ENCODE measurements around the gene ANO10. TPM values are rescaled to one million over a fixed set of nuclear protein-coding genes. Genes with fewer than 3 reads are reported as not detected.
"Not testable (repeated sequence)": the region's sequence is repeated elsewhere in the genome, so short reads cannot be mapped to it uniquely, and the experiment has no call there.

The ANO10 gene
- polyA plus RNA-seq, 1 donor from 2014 or later: 11.1 TPM

GRCh38 chr3:43597961-43598360 is 23.9 kb downstream of the ANO10 start:
- Histone ChIP-seq H3K27ac (ENCODE audit: low read length) (no peak overlapping the region), H3K9ac (ENCODE audit: low read length) (no peak overlapping the region), H2AFZ (ENCODE audit: low read depth, low read length) (no peak overlapping the region), H3K36me3 (ENCODE audit: insufficient read depth, low read length) (no peaks in the 10 kb centered on the region), H4K20me1 (ENCODE audit: insufficient read depth) (no peaks in the 10 kb centered on the region), H3K4me2 (ENCODE audit: low read length) (no peak overlapping the region), H3K79me2 (replicated peaks; ENCODE audit: insufficient read depth, low read length) (no peaks in the 10 kb centered on the region), H3K4me3 (ENCODE audit: low read length) (no peak overlapping the region), H3K27me3 (ENCODE audit: insufficient read depth, low read depth, low read length) (no peaks in the 10 kb centered on the region), H3F3A (ENCODE audit: insufficient read depth, low read length, poor library complexity, severe bottlenecking) (no peaks in the 10 kb centered on the region), H3K9me2 (ENCODE audit: insufficient read depth, low read length) (no peaks in the 10 kb centered on the region), H3K9me3 (ENCODE audit: low read length) (no peaks in the 10 kb centered on the region)
- no peak for TF ChIP-seq TAF1 (IDR thresholded peaks at IDR 0.05; ENCODE audit: low read depth)
- no peak for TF ChIP-seq POLR2AphosphoS5 (IDR thresholded peaks at IDR 0.05)
- TF ChIP-seq RAD21 (conservative IDR thresholded peaks at IDR 0.05): no peak
- TF ChIP-seq MXI1 (conservative IDR thresholded peaks at IDR 0.05; ENCODE audit: poor library complexity, severe bottlenecking): no peak
- TF ChIP-seq, protein P1, sequence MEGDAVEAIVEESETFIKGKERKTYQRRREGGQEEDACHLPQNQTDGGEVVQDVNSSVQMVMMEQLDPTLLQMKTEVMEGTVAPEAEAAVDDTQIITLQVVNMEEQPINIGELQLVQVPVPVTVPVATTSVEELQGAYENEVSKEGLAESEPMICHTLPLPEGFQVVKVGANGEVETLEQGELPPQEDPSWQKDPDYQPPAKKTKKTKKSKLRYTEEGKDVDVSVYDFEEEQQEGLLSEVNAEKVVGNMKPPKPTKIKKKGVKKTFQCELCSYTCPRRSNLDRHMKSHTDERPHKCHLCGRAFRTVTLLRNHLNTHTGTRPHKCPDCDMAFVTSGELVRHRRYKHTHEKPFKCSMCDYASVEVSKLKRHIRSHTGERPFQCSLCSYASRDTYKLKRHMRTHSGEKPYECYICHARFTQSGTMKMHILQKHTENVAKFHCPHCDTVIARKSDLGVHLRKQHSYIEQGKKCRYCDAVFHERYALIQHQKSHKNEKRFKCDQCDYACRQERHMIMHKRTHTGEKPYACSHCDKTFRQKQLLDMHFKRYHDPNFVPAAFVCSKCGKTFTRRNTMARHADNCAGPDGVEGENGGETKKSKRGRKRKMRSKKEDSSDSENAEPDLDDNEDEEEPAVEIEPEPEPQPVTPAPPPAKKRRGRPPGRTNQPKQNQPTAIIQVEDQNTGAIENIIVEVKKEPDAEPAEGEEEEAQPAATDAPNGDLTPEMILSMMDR (IDR thresholded peaks at IDR 0.05; ENCODE audit: poor library complexity, severe bottlenecking): no peak
- no peak for TF ChIP-seq EZH2 (IDR thresholded peaks at IDR 0.05; ENCODE audit: borderline replicate concordance, insufficient read depth, low read length, poor library complexity, severe bottlenecking)
- no peak for TF ChIP-seq SMC3 (conservative IDR thresholded peaks at IDR 0.05; ENCODE audit: poor library complexity)
- TF ChIP-seq, protein P2, sequence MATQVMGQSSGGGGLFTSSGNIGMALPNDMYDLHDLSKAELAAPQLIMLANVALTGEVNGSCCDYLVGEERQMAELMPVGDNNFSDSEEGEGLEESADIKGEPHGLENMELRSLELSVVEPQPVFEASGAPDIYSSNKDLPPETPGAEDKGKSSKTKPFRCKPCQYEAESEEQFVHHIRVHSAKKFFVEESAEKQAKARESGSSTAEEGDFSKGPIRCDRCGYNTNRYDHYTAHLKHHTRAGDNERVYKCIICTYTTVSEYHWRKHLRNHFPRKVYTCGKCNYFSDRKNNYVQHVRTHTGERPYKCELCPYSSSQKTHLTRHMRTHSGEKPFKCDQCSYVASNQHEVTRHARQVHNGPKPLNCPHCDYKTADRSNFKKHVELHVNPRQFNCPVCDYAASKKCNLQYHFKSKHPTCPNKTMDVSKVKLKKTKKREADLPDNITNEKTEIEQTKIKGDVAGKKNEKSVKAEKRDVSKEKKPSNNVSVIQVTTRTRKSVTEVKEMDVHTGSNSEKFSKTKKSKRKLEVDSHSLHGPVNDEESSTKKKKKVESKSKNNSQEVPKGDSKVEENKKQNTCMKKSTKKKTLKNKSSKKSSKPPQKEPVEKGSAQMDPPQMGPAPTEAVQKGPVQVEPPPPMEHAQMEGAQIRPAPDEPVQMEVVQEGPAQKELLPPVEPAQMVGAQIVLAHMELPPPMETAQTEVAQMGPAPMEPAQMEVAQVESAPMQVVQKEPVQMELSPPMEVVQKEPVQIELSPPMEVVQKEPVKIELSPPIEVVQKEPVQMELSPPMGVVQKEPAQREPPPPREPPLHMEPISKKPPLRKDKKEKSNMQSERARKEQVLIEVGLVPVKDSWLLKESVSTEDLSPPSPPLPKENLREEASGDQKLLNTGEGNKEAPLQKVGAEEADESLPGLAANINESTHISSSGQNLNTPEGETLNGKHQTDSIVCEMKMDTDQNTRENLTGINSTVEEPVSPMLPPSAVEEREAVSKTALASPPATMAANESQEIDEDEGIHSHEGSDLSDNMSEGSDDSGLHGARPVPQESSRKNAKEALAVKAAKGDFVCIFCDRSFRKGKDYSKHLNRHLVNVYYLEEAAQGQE (IDR thresholded peaks at IDR 0.05; ENCODE audit: borderline replicate concordance): no peak
- TF ChIP-seq EP300 (conservative IDR thresholded peaks at IDR 0.05; ENCODE audit: poor library complexity, severe bottlenecking): no peak

DNA sequence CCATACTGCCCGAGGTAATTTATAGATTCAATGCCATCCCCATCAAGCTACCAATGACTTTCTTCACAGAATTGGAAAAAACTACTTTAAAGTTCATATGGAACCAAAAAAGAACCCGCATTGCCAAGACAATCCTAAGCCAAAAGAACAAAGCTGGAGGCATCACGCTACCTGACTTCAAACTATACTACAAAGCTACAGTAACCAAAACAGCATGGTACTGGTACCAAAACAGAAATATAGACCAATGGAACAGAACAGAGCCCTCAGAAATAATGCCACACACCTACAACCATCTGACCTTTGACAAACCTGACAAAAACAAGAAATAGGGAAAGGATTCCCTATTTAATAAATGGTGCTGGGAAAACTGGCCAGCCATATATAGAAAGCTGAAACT is 25.6 kb downstream of the ANO10 start:
- not testable (repeated sequence) for H3K79me2 ChIP-seq (replicated peaks; ENCODE audit: insufficient read depth, low read length); H3K4me2 ChIP-seq (ENCODE audit: low read length); H3K4me3 ChIP-seq (ENCODE audit: low read length); H3F3A ChIP-seq (ENCODE audit: insufficient read depth, low read length, poor library complexity, severe bottlenecking); H3K36me3 ChIP-seq (ENCODE audit: insufficient read depth, low read length); H4K20me1 ChIP-seq (ENCODE audit: insufficient read depth); H3K9me3 ChIP-seq (ENCODE audit: low read length); H3K27me3 ChIP-seq (ENCODE audit: insufficient read depth, low read depth, low read length); H2AFZ ChIP-seq (ENCODE audit: low read depth, low read length); H3K27ac ChIP-seq (ENCODE audit: low read length); H3K9ac ChIP-seq (ENCODE audit: low read length); H3K9me2 ChIP-seq (ENCODE audit: insufficient read depth, low read length)

GRCh38 chr3:43595280-43595679 is 26.5 kb downstream of the ANO10 start:
- H3K4me3 ChIP-seq (ENCODE audit: low read length); H4K20me1 ChIP-seq (ENCODE audit: insufficient read depth); H3F3A ChIP-seq (ENCODE audit: insufficient read depth, low read length, poor library complexity, severe bottlenecking); H3K36me3 ChIP-seq (ENCODE audit: insufficient read depth, low read length); H3K27ac ChIP-seq (ENCODE audit: low read length); H3K9me3 ChIP-seq (ENCODE audit: low read length); H3K9me2 ChIP-seq (ENCODE audit: insufficient read depth, low read length); H2AFZ ChIP-seq (ENCODE audit: low read depth, low read length); H3K27me3 ChIP-seq (ENCODE audit: insufficient read depth, low read depth, low read length); H3K4me2 ChIP-seq (ENCODE audit: low read length); H3K9ac ChIP-seq (ENCODE audit: low read length); H3K79me2 ChIP-seq (replicated peaks; ENCODE audit: insufficient read depth, low read length): not testable (repeated sequence)

- not testable (repeated sequence) for H3K27me3 ChIP-seq (ENCODE audit: insufficient read depth, low read depth, low read length); H3F3A ChIP-seq (ENCODE audit: insufficient read depth, low read length, poor library complexity, severe bottlenecking); H3K9me2 ChIP-seq (ENCODE audit: insufficient read depth, low read length); H3K4me3 ChIP-seq (ENCODE audit: low read length); H3K9ac ChIP-seq (ENCODE audit: low read length); H3K27ac ChIP-seq (ENCODE audit: low read length); H3K36me3 ChIP-seq (ENCODE audit: insufficient read depth, low read length); H3K79me2 ChIP-seq (replicated peaks; ENCODE audit: insufficient read depth, low read length); H3K9me3 ChIP-seq (ENCODE audit: low read length); H4K20me1 ChIP-seq (ENCODE audit: insufficient read depth); H3K4me2 ChIP-seq (ENCODE audit: low read length); H2AFZ ChIP-seq (ENCODE audit: low read depth, low read length)
Measured at GRCh38 chr3:43593588-43593987, 28.2 kb downstream of the ANO10 start.

DNA sequence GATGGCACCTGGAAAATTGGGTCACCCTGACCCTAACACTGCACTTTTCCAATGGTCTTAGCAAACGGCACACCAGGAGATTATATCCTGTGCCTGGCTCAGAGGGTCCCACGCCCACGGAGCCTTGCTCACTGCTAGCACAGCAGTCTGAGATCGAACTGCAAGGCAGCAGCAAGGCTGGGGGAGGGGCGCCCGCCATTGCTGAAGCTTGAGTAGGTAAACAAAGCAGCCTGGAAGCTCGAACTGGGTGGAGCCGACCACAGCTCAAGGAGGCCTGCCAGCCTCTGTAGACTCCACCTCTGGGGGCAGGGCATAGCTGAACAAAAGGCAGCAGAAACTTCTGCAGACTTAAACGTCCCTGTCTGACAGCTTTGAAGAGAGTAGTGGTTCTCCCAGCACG is 29.9 kb downstream of the ANO10 start:
- H3K27ac ChIP-seq (ENCODE audit: low read length); H3K27me3 ChIP-seq (ENCODE audit: insufficient read depth, low read depth, low read length); H3K4me2 ChIP-seq (ENCODE audit: low read length); H3K79me2 ChIP-seq (replicated peaks; ENCODE audit: insufficient read depth, low read length); H3F3A ChIP-seq (ENCODE audit: insufficient read depth, low read length, poor library complexity, severe bottlenecking); H3K9me2 ChIP-seq (ENCODE audit: insufficient read depth, low read length); H3K36me3 ChIP-seq (ENCODE audit: insufficient read depth, low read length); H2AFZ ChIP-seq (ENCODE audit: low read depth, low read length); H3K4me3 ChIP-seq (ENCODE audit: low read length); H4K20me1 ChIP-seq (ENCODE audit: insufficient read depth); H3K9ac ChIP-seq (ENCODE audit: low read length); H3K9me3 ChIP-seq (ENCODE audit: low read length): not testable (repeated sequence)

Data from neural cell (in vitro differentiated cells).